Measurements from ENCODE around the gene CD164.
A peak's percentile ranks its signal among the peaks of the same experiment; 100 is the strongest.
"Not testable (repeated sequence)": the region's sequence is repeated elsewhere in the genome, so short reads cannot be mapped to it uniquely, and the experiment has no call there.

The CD164 gene

DNA sequence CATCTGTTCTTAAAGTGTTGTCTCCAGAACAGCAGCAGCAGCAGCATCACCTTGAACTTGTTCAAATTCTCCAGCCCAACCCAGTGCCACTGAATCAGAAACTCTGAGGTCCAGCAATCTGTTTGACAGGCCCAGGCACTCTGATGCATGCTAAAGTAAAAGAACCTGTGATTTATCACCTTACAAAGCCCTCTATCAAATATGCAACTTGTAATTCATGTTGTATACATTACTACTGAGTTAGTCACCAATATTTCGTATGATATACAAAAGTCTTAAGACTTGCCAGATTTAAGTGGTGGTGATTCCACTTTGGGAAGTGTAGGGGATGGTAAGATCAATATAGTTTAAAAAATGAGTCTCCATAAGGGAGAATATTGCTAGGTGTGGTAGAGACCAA is 6.0 kb upstream of the CD164 start:
- no peak for DNase-seq
- TF ChIP-seq POLR2A (IDR thresholded peaks at IDR 0.05; ENCODE audit: low read length) (no peak), GATA1 (IDR thresholded peaks at IDR 0.05; ENCODE audit: low read depth, low read length) (no peak)

DNA sequence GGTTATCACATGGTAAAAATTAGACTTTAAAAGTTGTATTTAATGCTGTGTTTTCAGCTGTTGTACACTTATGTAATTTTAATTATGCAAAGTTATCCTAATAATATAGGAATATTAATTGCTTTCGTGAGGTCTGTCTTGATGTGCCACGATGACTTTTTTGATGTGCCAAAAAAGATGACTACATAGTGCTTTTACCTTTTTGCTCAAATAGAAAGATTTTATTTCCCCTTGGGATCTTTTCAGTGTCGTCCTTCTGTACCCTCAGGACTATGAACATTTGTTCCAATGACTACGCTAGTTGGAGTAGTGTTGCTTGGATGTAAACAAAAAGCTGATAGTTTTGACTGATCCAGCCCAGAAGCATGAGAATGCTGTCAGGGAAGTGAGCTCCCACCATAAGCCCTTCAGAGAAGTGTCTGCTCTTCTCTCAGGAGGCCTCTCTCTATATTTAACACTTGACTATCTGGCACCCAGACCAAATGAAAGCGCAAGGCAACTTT is 1.2 kb upstream of the CD164 start:
- peak; percentile 42 to 50 for DNase-seq
- TF ChIP-seq GATA1 (IDR thresholded peaks at IDR 0.05; ENCODE audit: low read depth, low read length) (no peak), POLR2A (IDR thresholded peaks at IDR 0.05; ENCODE audit: low read length) (no peak)

DNA sequence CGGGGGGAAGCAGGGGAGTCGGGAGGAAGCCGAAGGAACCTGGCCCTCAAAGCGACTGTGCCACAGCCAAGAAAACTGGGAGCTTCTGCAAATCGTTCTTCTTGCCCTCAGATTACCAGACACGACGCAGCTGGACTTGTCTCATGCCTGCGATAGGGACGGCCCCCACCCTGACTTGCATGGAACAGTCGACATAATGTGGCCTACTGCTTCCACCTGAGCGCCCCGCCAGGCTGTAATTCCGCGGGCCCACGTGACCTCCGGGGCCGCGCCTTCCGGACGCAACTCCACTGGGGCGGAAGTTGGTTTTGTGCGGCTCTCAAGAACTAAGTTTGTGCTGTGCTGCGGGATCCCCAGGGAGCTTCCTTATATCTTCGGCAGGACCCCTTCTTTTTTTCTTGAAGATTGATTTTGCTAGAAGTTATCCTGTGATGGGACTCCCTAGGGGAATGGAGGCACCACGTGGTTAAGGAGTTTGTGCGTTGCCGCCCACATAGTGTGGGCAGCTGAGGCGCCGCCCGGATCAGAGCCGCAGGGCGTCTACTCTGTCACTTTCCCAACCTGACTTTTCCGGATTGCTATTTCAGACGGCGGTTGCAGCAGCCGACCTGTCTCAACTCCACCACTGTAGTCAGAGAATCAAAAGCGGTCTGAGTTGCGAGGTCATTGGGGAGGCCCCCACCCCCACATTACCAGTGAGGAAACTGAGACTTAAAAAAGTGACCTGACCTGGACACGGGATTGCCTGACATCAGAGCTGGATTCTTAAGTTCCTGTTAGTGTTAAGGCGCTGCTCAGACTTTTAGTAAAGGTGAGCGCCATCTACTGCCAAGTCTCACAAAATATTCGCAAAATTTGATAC is 540 bp upstream of the CD164 start:
- TF ChIP-seq GATA1 (IDR thresholded peaks at IDR 0.05; ENCODE audit: low read depth, low read length) (no peak), POLR2A (IDR thresholded peaks at IDR 0.05; ENCODE audit: low read length) (peak; percentile 86)
- peak; percentile 98 to 99 for DNase-seq

GRCh38 chr6:109381061-109381746 is 1.1 kb downstream of the CD164 start:
- peak; percentile 61 to 73 for DNase-seq
- TF ChIP-seq GATA1 (IDR thresholded peaks at IDR 0.05; ENCODE audit: low read depth, low read length) (no peak), POLR2A (IDR thresholded peaks at IDR 0.05; ENCODE audit: low read length) (no peak)

DNA sequence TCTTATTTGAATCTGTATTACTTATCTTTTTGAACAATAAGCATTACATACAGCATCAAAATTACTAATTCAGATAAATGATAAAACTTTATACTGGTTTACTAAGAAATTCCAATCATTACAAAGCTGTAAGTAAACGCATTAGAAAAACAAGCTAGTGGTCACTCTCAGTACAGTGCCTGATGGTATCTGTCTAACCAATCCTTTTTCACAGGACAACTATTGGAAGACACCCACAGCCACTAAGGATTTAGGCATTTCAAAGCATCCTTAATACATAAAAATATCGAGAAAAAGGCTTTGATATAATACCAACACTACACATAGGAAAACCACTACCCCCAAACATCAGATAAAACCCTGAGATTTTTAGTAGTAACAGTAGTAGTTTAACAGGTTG is 2.6 kb downstream of the CD164 start:
- TF ChIP-seq GATA1 (IDR thresholded peaks at IDR 0.05; ENCODE audit: low read depth, low read length) (no peak), POLR2A (IDR thresholded peaks at IDR 0.05; ENCODE audit: low read length) (no peak)
- peak; percentile 12 to 37 for DNase-seq

GRCh38 chr6:109377717-109378116 is 4.5 kb downstream of the CD164 start:
- no peak for TF ChIP-seq POLR2A (IDR thresholded peaks at IDR 0.05; ENCODE audit: low read length)
- no peak for TF ChIP-seq GATA1 (IDR thresholded peaks at IDR 0.05; ENCODE audit: low read depth, low read length)
- no peak for DNase-seq

DNA sequence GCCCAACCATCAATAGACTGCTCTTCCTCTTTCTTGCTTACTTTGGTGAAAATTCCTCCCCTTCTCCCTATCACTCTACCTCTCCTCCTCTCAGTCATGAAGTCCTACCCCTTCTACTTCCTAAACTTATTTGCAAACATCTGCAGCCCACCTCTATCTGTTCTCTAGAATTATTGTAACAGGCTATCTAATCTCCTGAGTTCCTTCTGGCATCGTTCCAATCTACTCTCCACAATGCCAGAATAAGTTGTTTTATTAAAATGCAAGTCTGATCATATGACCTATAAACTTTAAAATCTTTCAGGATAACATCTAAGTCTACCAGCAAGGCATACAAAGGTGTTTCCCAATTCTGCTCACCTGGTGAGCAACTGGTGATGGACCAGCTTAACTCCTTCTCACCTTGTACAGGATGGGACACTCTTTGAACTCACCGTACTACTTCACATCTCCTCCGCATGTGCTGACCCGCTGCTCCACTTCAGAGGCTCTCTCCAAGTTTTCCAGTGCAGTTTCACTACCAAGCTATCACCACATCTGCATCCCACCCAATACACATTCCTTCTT is 7.9 kb downstream of the CD164 start:
- no peak for TF ChIP-seq GATA1 (IDR thresholded peaks at IDR 0.05; ENCODE audit: low read depth, low read length)
- DNase-seq = peak; percentile 16 to 22

DNA sequence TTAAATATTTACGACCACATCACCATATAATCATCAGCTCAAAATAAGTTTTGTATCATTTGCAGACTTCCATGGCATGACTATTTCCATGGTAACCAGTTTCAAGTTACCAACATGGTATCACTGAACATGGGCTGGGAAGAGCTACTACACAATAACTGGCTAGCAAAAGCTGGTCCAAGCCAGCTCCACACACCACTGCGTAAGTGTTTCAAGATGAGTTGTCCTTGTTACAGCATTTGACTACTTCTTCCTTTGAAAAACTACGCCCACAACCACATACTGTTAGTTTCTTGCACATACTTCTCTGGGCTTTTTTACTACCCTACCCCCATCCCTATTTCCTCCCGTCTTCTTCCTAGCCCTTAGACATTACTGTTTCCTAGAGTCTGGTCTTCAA is 8.5 kb downstream of the CD164 start:
- DNase-seq = no peak
- TF ChIP-seq GATA1 (IDR thresholded peaks at IDR 0.05; ENCODE audit: low read depth, low read length) = no peak
- TF ChIP-seq POLR2A (IDR thresholded peaks at IDR 0.05; ENCODE audit: low read length) = no peak

DNA sequence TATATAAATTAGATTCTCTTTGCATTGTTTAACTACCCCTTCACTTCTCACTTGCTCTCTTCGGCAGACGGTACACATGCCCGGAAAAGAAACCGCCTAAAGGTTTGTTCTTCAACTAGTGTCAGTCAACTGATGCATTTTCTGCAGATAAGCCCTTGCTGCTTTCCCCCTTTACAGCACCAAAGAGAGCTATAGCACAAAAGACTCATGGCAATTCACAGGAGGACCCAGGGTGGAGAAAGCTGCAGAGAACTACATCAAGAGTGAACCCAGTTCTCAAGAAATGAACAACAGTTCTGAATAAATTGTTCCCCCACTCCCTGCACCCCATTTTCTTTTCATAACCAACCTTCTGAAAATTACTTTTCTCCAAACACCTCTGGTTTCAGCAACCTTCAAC is 8.9 kb downstream of the CD164 start:
- TF ChIP-seq POLR2A (IDR thresholded peaks at IDR 0.05; ENCODE audit: low read length) (no peak), GATA1 (IDR thresholded peaks at IDR 0.05; ENCODE audit: low read depth, low read length) (no peak)
- DNase-seq = no peak

DNA sequence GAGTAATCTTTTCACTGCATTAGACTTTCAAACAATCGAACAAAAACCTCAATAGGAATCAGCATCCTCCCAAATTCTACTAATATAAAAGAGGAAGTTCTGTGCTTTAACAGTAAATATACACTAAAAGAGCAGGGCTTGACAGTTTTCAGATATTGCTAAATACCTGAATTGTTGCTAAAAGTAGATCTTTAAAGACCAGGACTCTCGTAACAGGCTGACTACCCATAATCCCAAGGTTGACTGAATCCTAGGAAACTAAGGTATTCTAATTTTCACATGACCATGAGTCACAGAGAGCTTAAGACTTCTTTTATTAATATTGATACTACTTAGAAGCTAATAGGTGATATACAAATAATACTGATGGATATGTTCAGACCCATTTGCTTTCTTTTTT is 10.1 kb downstream of the CD164 start:
- TF ChIP-seq GATA1 (IDR thresholded peaks at IDR 0.05; ENCODE audit: low read depth, low read length) (no peak), POLR2A (IDR thresholded peaks at IDR 0.05; ENCODE audit: low read length) (no peak)
- DNase-seq = no peak

GRCh38 chr6:109370792-109371191 is 11.5 kb downstream of the CD164 start:
- no peak for TF ChIP-seq GATA1 (IDR thresholded peaks at IDR 0.05; ENCODE audit: low read depth, low read length)
- peak; percentile 15 for TF ChIP-seq POLR2A (IDR thresholded peaks at IDR 0.05; ENCODE audit: low read length)
- DNase-seq = no peak

DNA sequence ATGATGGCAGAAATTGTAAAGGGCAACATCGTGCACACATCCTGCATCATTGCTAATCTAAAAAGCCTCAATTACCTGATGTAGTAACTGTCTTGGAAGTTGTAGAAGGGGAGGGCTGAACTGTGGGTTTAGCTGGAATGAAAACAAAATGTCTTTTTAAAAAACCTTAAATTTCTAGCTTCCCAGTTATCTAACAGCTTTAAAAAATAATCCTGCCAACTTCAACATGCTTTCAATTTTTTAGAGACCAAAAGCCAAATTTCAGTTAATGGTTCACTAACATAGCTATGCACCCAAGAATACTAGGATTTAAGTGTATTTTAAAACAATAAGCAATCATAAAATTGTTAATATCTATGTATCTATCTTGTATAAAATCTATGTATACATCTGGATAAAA is 11.9 kb downstream of the CD164 start:
- TF ChIP-seq POLR2A (IDR thresholded peaks at IDR 0.05; ENCODE audit: low read length) = no peak

GRCh38 chr6:109369728-109370127 is 12.5 kb downstream of the CD164 start:
- no peak for TF ChIP-seq POLR2A (IDR thresholded peaks at IDR 0.05; ENCODE audit: low read length)
- no peak for TF ChIP-seq GATA1 (IDR thresholded peaks at IDR 0.05; ENCODE audit: low read depth, low read length)
- DNase-seq = no peak

More for the DNA sequence above, 11.9 kb downstream of the CD164 start:
- no peak for DNase-seq

GRCh38 chr6:109364382-109365078 is 17.7 kb downstream of the CD164 start:
- DNase-seq = not testable (repeated sequence)

Data from erythroblast (primary cell).